ENCODE measurements around the gene OSCAR. TPM values are rescaled to one million over a fixed set of nuclear protein-coding genes. Genes with fewer than 3 reads are reported as not detected.

Gene OSCAR
- total RNA-seq, 1 donor from 2014 or later, result not detected

- no peak overlapping the region for H3K4me3 Mint-ChIP-seq
- H3K4me1 Mint-ChIP-seq (ENCODE audit: unreplicated experiment), result peaks cover 8% of the 10 kb centered on the region
- H3K9me3 Mint-ChIP-seq, result no peaks in the 10 kb centered on the region
- DNase-seq (ENCODE audit: extremely low spot score, unreplicated experiment), result no peak
- peaks cover 4% of the 10 kb centered on the region for H3K36me3 Mint-ChIP-seq
- TF ChIP-seq, protein P1, sequence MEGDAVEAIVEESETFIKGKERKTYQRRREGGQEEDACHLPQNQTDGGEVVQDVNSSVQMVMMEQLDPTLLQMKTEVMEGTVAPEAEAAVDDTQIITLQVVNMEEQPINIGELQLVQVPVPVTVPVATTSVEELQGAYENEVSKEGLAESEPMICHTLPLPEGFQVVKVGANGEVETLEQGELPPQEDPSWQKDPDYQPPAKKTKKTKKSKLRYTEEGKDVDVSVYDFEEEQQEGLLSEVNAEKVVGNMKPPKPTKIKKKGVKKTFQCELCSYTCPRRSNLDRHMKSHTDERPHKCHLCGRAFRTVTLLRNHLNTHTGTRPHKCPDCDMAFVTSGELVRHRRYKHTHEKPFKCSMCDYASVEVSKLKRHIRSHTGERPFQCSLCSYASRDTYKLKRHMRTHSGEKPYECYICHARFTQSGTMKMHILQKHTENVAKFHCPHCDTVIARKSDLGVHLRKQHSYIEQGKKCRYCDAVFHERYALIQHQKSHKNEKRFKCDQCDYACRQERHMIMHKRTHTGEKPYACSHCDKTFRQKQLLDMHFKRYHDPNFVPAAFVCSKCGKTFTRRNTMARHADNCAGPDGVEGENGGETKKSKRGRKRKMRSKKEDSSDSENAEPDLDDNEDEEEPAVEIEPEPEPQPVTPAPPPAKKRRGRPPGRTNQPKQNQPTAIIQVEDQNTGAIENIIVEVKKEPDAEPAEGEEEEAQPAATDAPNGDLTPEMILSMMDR (conservative IDR thresholded peaks at IDR 0.05), result no peak
- H3K27me3 Mint-ChIP-seq, result no peaks in the 10 kb centered on the region
- H3K27ac Mint-ChIP-seq, result no peak overlapping the region
Observed at GRCh38 chr19:54121259-54121658, 20.7 kb upstream of the OSCAR start.

GRCh38 chr19:54115109-54116063, 14.8 kb upstream of the OSCAR start, which contains the start of the genes PRPF31 and TFPT:
PRPF31 (plus strand) TSS chr19:54115754; CDS start chr19:54118279, 2,525 bp downstream.
TFPT (minus strand) TSS chr19:54115657; CDS start chr19:54115269, 388 bp downstream.
- DNase-seq (ENCODE audit: extremely low spot score, unreplicated experiment), result peak; percentile 94
- Mint-ChIP-seq H3K27ac (peak within 1 kb of the TSS; percentile 93), H3K36me3 (peaks cover 9% of the 10 kb centered on the region), H3K4me1 (ENCODE audit: unreplicated experiment) (peaks cover 23% of the 10 kb centered on the region), H3K9me3 (no peaks in the 10 kb centered on the region), H3K27me3 (no peaks in the 10 kb centered on the region), H3K4me3 (peak within 1 kb of the TSS; percentile 96)
- TF ChIP-seq, protein P1 (conservative IDR thresholded peaks at IDR 0.05), result no peak

DNA sequence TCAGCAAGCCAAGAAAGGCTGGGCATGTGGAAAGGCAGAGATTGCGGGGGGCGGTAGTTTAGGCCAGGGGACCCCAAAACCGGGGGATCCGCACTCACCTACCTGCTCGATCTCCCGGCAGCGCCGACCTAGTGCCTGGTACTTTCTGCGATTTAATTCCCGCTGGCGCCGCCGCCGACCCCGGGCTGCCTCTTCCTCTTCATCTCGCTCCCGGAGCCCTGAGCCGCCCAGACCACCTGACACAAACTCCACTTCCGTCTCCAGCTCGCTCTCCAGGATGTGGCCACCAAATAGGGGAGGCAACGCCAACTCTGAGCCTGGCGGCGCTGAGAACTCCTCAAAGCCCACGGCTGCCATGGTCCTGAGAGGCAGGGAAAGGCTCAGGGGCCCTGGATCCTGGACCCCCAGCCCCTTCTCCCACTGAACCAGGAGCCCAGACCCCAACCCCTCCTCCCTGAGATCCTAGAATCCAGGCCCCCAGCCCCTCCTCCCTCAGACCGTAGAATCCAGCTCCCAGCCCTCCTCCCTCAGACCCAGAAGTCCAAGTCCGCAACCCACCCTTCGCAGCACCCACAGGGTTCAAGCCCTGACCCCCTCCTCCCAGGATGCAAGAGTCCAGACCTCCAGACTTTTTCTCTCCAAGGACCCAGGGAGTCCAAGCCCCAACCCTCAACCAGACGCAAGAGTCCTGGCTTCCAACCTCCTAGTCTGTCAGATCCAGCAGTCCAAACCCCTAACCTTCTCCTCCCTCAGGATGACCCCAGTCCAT, 13.9 kb upstream of the OSCAR start:
- Mint-ChIP-seq H3K4me1 (ENCODE audit: unreplicated experiment) (peaks cover 23% of the 10 kb centered on the region), H3K9me3 (no peaks in the 10 kb centered on the region), H3K36me3 (peaks cover 9% of the 10 kb centered on the region), H3K4me3 (peak overlapping the region; percentile 96), H3K27ac (peak overlapping the region; percentile 93), H3K27me3 (no peaks in the 10 kb centered on the region)
- DNase-seq (ENCODE audit: extremely low spot score, unreplicated experiment), result no peak
- TF ChIP-seq, protein P1 (conservative IDR thresholded peaks at IDR 0.05), result no peak

DNA sequence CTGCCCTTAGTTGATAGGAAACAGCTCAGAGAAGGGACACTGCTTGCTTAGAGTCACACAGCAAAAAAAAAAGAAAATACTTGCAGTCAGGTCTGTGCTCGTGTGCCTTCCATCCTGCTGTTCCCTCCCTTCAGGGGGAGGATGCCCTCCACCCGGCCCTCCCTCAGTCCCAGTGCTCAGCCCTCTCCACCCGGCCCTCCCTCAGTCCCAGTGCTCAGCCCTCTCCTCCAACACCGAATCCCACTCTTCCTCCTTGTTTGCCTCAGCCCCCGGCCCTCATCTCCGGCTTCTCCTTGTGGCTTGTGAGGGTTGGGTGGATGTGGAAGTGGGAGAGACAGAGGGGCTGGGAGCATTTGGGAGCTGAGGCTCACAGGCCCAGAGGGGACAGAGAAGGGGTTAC, 9.0 kb upstream of the OSCAR start:
- H3K4me3 Mint-ChIP-seq, result no peak overlapping the region
- H3K4me1 Mint-ChIP-seq (ENCODE audit: unreplicated experiment), result peaks cover 3% of the 10 kb centered on the region
- no peaks in the 10 kb centered on the region for H3K9me3 Mint-ChIP-seq

DNA sequence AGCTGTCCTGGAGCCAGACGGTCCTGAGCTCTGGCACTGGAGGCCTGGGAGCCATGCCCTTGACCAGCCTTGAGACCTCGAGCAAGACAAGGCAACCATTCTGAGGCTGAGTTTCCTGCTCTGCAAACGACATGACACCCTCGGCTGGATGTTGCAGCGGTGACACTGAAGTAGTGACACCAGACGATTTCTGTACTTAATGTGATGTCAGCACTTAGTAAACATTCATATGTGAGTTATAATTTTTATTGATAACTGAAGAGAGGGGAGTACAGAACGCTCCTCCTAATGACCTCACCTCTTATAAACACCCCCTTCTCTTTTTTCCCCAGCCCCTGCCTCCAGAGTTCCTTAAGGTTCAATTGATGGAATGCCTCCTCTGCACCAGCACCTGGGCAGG, 7.9 kb upstream of the OSCAR start:
- no peaks in the 10 kb centered on the region for H3K9me3 Mint-ChIP-seq
- H3K27ac Mint-ChIP-seq, result no peak overlapping the region
- H3K36me3 Mint-ChIP-seq, result peaks cover 4% of the 10 kb centered on the region
- H3K4me1 Mint-ChIP-seq (ENCODE audit: unreplicated experiment), result no peaks in the 10 kb centered on the region
- no peaks in the 10 kb centered on the region for H3K27me3 Mint-ChIP-seq
- TF ChIP-seq, protein P1 (conservative IDR thresholded peaks at IDR 0.05), result no peak
- H3K4me3 Mint-ChIP-seq, result no peak overlapping the region
- no peak for DNase-seq (ENCODE audit: extremely low spot score, unreplicated experiment)

More for the DNA sequence above, 9.0 kb upstream of the OSCAR start:
- Mint-ChIP-seq H3K27ac (no peak overlapping the region), H3K27me3 (no peaks in the 10 kb centered on the region), H3K36me3 (peaks cover 4% of the 10 kb centered on the region)
- DNase-seq (ENCODE audit: extremely low spot score, unreplicated experiment), result no peak
- TF ChIP-seq, protein P1 (conservative IDR thresholded peaks at IDR 0.05), result no peak

Measured in type B pancreatic cell (in vitro differentiated cells).